Mesendoderm (in vitro differentiated cells): ENCODE data around the gene SYP. TPM values are rescaled to one million over a fixed set of nuclear protein-coding genes. Genes with fewer than 3 reads are reported as not detected.
A peak's percentile ranks its signal among the peaks of the same experiment; 100 is the strongest.

Source experiments
- DNase-seq: peaks from one replicate; pipeline ENCODE4 v3.0.0; 2013
- H2AK5ac ChIP-seq: 2 replicates; pipeline ENCODE4 v1.6.1; 2013; ENCODE audit warnings: low read length, inconsistent platforms
- H2BK120ac ChIP-seq: 2 replicates; pipeline ENCODE4 v1.6.1; 2013; ENCODE audit warnings: low read depth, mild to moderate bottlenecking, low read length, moderate library complexity, mixed read lengths
- H2BK15ac ChIP-seq: replicated peaks from 2 replicates; pipeline ENCODE4 v1.6.1; 2013; ENCODE audit warnings: low read depth, mild to moderate bottlenecking, moderate library complexity
- H2BK5ac ChIP-seq: 2 replicates; pipeline ENCODE4 v1.6.1; 2013; ENCODE audit warnings: low read length, inconsistent platforms
- H3K18ac ChIP-seq: 2 replicates; pipeline ENCODE4 v1.6.1; 2013; ENCODE audit warnings: mild to moderate bottlenecking, low read length, mixed read lengths
- H3K23ac ChIP-seq: one replicate; pipeline ENCODE4 v1.6.1; 2013; ENCODE audit warnings: low read length
- H3K27ac ChIP-seq: 2 replicates; pipeline ENCODE4 v1.5.1; 2013; ENCODE audit warnings: low read depth, mild to moderate bottlenecking, inconsistent platforms, low read length, moderate library complexity
- H3K27me3 ChIP-seq: 2 replicates; pipeline ENCODE4 v1.6.1; 2013; ENCODE audit warnings: low read length, control low read depth, mild to moderate bottlenecking, inconsistent platforms; ENCODE audit not compliant: insufficient read depth, poor library complexity
- H3K36me3 ChIP-seq: 2 replicates; pipeline ENCODE4 v1.6.1; 2013; ENCODE audit warnings: low read length, inconsistent platforms; ENCODE audit not compliant: control insufficient read depth, insufficient read depth
- H3K4ac ChIP-seq: one replicate; pipeline ENCODE4 v1.6.1; 2013; ENCODE audit warnings: low read depth, mild to moderate bottlenecking, low read length, moderate library complexity
- H3K4me1 ChIP-seq: 2 replicates; pipeline ENCODE4 v1.6.1; 2013; ENCODE audit warnings: low read depth, low read length, inconsistent platforms; ENCODE audit not compliant: control insufficient read depth
- H3K4me2 ChIP-seq: 2 replicates; pipeline ENCODE4 v1.6.1; 2013; ENCODE audit warnings: low read length
- H3K4me3 ChIP-seq: 2 replicates; pipeline ENCODE4 v1.5.1; 2013; ENCODE audit warnings: mild to moderate bottlenecking, low read length
- H3K56ac ChIP-seq: one replicate; pipeline ENCODE4 v1.6.1; 2013; ENCODE audit warnings: low read length
- H3K79me1 ChIP-seq: 2 replicates; pipeline ENCODE4 v1.6.1; 2013; ENCODE audit warnings: low read length, inconsistent platforms
- H3K79me2 ChIP-seq: 2 replicates; pipeline ENCODE4 v1.6.1; 2013; ENCODE audit warnings: mild to moderate bottlenecking, low read length; ENCODE audit not compliant: control insufficient read depth, insufficient read depth
- H3K9ac ChIP-seq: 2 replicates; pipeline ENCODE4 v1.6.1; 2013; ENCODE audit warnings: low read length, inconsistent platforms
- H4K5ac ChIP-seq: one replicate; pipeline ENCODE4 v1.6.1; 2013; ENCODE audit warnings: low read length
- H4K8ac ChIP-seq: one replicate; pipeline ENCODE4 v1.6.1; 2013; ENCODE audit warnings: low read depth, mild to moderate bottlenecking, control low read depth, low read length, moderate library complexity
- WGBS: extraction: QIAGEN DNeasy Blood & Tissue Kit; methylation state at CpG from one replicate; pipeline ENCODE4 v1.1.7; 2013; ENCODE audit warnings: low lambda C conversion rate, missing lambda C conversion rate; ENCODE audit not compliant: insufficient coverage; ENCODE audit errors: extremely low coverage; 5-methylcytosine and 5-hydroxymethylcytosine counted together
- polyA plus RNA-seq, 2 experiments: library from polyadenylated mRNA; stranded (reverse); fragments of 200-250 nt; gene quantifications; one replicate each; pipeline ENCODE4 v1.2.3, GENCODE V29; 2013

SYP gene
- polyA plus RNA-seq (2013, experiment 1 of 2), result 1.2 TPM
- polyA plus RNA-seq (2013, experiment 2 of 2), result 0.94 TPM

- no peak within 1 kb of the TSS for H2BK120ac ChIP-seq
- no peak within 1 kb of the TSS for H2BK5ac ChIP-seq
- H3K18ac ChIP-seq, result no peak within 1 kb of the TSS
- peak; percentile 92 for DNase-seq
- H4K5ac ChIP-seq, result no peak within 1 kb of the TSS
- no peak within 1 kb of the TSS for H3K4me2 ChIP-seq
- H3K4me1 ChIP-seq, result no peaks in the 10 kb centered on the region
- H2AK5ac ChIP-seq, result no peak within 1 kb of the TSS
- H3K27me3 ChIP-seq, result no peaks in the 10 kb centered on the region
- no peak within 1 kb of the TSS for H2BK15ac ChIP-seq
- H4K8ac ChIP-seq, result no peak within 1 kb of the TSS
- no peaks in the 10 kb centered on the region for H3K36me3 ChIP-seq
- H3K23ac ChIP-seq, result no peak within 1 kb of the TSS
- H3K4me3 ChIP-seq, result no peak within 1 kb of the TSS
- no peaks in the 10 kb centered on the region for H3K79me2 ChIP-seq
- no CpG with 5 or more reads among the region's 61 CpGs for WGBS
- H3K9ac ChIP-seq, result peak within 1 kb of the TSS; percentile 49
- peak within 1 kb of the TSS; percentile 60 for H3K56ac ChIP-seq
- no peak within 1 kb of the TSS for H3K27ac ChIP-seq
- no peaks in the 10 kb centered on the region for H3K79me1 ChIP-seq
- H3K4ac ChIP-seq, result no peak within 1 kb of the TSS
These were observed at the start of gene SYP for GRCh38 chrX:49199906-49200771. Gene SYP (minus strand): TSS chrX:49200193. CDS start chrX:49200186, 7 bp downstream.

GRCh38 chrX:49249616-49250015 lies 49.6 kb upstream of the SYP start:
- no peak overlapping the region for H3K9ac ChIP-seq
- H3K79me2 ChIP-seq, result no peaks in the 10 kb centered on the region
- H3K4me2 ChIP-seq, result no peak overlapping the region
- H3K4ac ChIP-seq, result no peak overlapping the region
- no peaks in the 10 kb centered on the region for H3K27me3 ChIP-seq
- H3K23ac ChIP-seq, result no peak overlapping the region
- H3K18ac ChIP-seq, result no peak overlapping the region
- no peak overlapping the region for H2AK5ac ChIP-seq
- no peak overlapping the region for H2BK15ac ChIP-seq
- no CpG with 5 or more reads among the region's 9 CpGs for WGBS
- no peaks in the 10 kb centered on the region for H3K4me1 ChIP-seq
- H3K4me3 ChIP-seq, result no peak overlapping the region
- DNase-seq, result no peak
- H3K27ac ChIP-seq, result no peak overlapping the region
- H3K56ac ChIP-seq, result no peak overlapping the region
- H2BK120ac ChIP-seq, result no peak overlapping the region
- H2BK5ac ChIP-seq, result no peak overlapping the region
- H4K5ac ChIP-seq, result no peak overlapping the region
- H4K8ac ChIP-seq, result no peak overlapping the region
- no peaks in the 10 kb centered on the region for H3K36me3 ChIP-seq
- no peaks in the 10 kb centered on the region for H3K79me1 ChIP-seq

GRCh38 chrX:49249071-49249470 lies 49.1 kb upstream of the SYP start:
- Histone ChIP-seq H3K27me3 (no peaks in the 10 kb centered on the region), H4K5ac (no peak overlapping the region), H3K23ac (no peak overlapping the region), H4K8ac (no peak overlapping the region), H3K27ac (no peak overlapping the region), H3K4me1 (no peaks in the 10 kb centered on the region), H3K4me3 (no peak overlapping the region), H3K79me2 (no peaks in the 10 kb centered on the region), H2BK5ac (no peak overlapping the region), H3K9ac (no peak overlapping the region), H2AK5ac (no peak overlapping the region), H3K36me3 (no peaks in the 10 kb centered on the region), H3K18ac (no peak overlapping the region), H3K56ac (no peak overlapping the region), H2BK15ac (no peak overlapping the region), H3K4ac (no peak overlapping the region), H3K4me2 (no peak overlapping the region), H2BK120ac (no peak overlapping the region), H3K79me1 (no peaks in the 10 kb centered on the region)
- DNase-seq, result no peak
- WGBS, result no CpG with 5 or more reads among the region's 6 CpGs

- Histone ChIP-seq H3K4me1 (no peaks in the 10 kb centered on the region), H3K27me3 (no peaks in the 10 kb centered on the region), H2AK5ac (no peak overlapping the region), H3K36me3 (no peaks in the 10 kb centered on the region), H3K18ac (no peak overlapping the region), H3K4me2 (no peak overlapping the region), H3K79me1 (no peaks in the 10 kb centered on the region), H4K5ac (no peak overlapping the region), H3K9ac (no peak overlapping the region), H3K79me2 (no peaks in the 10 kb centered on the region), H3K56ac (no peak overlapping the region), H4K8ac (no peak overlapping the region), H3K4me3 (no peak overlapping the region), H2BK120ac (no peak overlapping the region), H3K27ac (no peak overlapping the region), H2BK15ac (no peak overlapping the region), H3K4ac (no peak overlapping the region), H3K23ac (no peak overlapping the region), H2BK5ac (no peak overlapping the region)
- no CpG with 5 or more reads among the region's 28 CpGs for WGBS
- DNase-seq, result no peak
These were observed 48.2 kb upstream of the SYP start for GRCh38 chrX:49247916-49248811.

- Histone ChIP-seq H3K56ac (no peak overlapping the region), H3K36me3 (no peaks in the 10 kb centered on the region), H3K4me1 (no peaks in the 10 kb centered on the region), H3K4me3 (no peak overlapping the region), H3K18ac (no peak overlapping the region), H2BK5ac (no peak overlapping the region), H3K79me2 (no peaks in the 10 kb centered on the region), H3K9ac (no peak overlapping the region), H3K4me2 (no peak overlapping the region), H4K5ac (no peak overlapping the region), H3K79me1 (no peaks in the 10 kb centered on the region), H2BK120ac (no peak overlapping the region), H2BK15ac (no peak overlapping the region), H4K8ac (no peak overlapping the region), H3K27me3 (no peaks in the 10 kb centered on the region), H3K4ac (no peak overlapping the region), H2AK5ac (no peak overlapping the region), H3K23ac (no peak overlapping the region), H3K27ac (no peak overlapping the region)
- no CpG with 5 or more reads among the region's 11 CpGs for WGBS
- DNase-seq, result no peak
These were observed 47.4 kb upstream of the SYP start for GRCh38 chrX:49247346-49247745.
